Measurements from ENCODE around the gene EHD2.
"Not testable (repeated sequence)": the region's sequence is repeated elsewhere in the genome, so short reads cannot be mapped to it uniquely, and the experiment has no call there.

EHD2 gene

GRCh38 chr19:47711652-47712242 lies 1.5 kb upstream of the EHD2 start:
- FAIRE-seq (no peak), DNase-seq (ENCODE audit: low spot score) (no peak)

- DNase-seq (ENCODE audit: low spot score) (no peak), FAIRE-seq (no peak)
These were observed 1.1 kb downstream of the EHD2 start for GRCh38 chr19:47714339-47714738.

- not testable (repeated sequence) for FAIRE-seq
These were observed 1.6 kb downstream of the EHD2 start for GRCh38 chr19:47714855-47715254.

GRCh38 chr19:47716270-47716937 lies 3.2 kb downstream of the EHD2 start:
- FAIRE-seq (peak; percentile 84), DNase-seq (ENCODE audit: low spot score) (no peak)

More at GRCh38 chr19:47714855-47715254, 1.6 kb downstream of the EHD2 start:
- DNase-seq (ENCODE audit: low spot score) = not testable (repeated sequence)

GRCh38 chr19:47718415-47719046 lies 5.3 kb downstream of the EHD2 start:
- peak; percentile 27 for FAIRE-seq
- not testable (repeated sequence) for DNase-seq (ENCODE audit: low spot score)

- DNase-seq (ENCODE audit: low spot score) (peak; percentile 91), FAIRE-seq (peak; percentile 95)
These were observed 6.0 kb downstream of the EHD2 start for GRCh38 chr19:47719047-47719859.

- DNase-seq (ENCODE audit: low spot score) (no peak), FAIRE-seq (peak; percentile 35)
These were observed 7.6 kb downstream of the EHD2 start for GRCh38 chr19:47720669-47721422.

- FAIRE-seq (no peak), DNase-seq (ENCODE audit: low spot score) (no peak)
These were observed 10.3 kb downstream of the EHD2 start for GRCh38 chr19:47723581-47723940.

- DNase-seq (ENCODE audit: low spot score) = no peak
- FAIRE-seq = no peak
These were observed 12.7 kb downstream of the EHD2 start for GRCh38 chr19:47725759-47726401.

GRCh38 chr19:47726467-47726866 lies 13.2 kb downstream of the EHD2 start:
- FAIRE-seq (no peak), DNase-seq (ENCODE audit: low spot score) (no peak)

GRCh38 chr19:47728295-47728694 lies 15.1 kb downstream of the EHD2 start:
- not testable (repeated sequence) for FAIRE-seq; DNase-seq (ENCODE audit: low spot score)

- DNase-seq (ENCODE audit: low spot score) = peak; percentile 91
- FAIRE-seq = no peak
These were observed 16.2 kb downstream of the EHD2 start for GRCh38 chr19:47729468-47729798.

GRCh38 chr19:47729799-47730520 lies 16.7 kb downstream of the EHD2 start:
- DNase-seq (ENCODE audit: low spot score) (peak; percentile 90), FAIRE-seq (no peak)

GRCh38 chr19:47730521-47730889 lies 17.3 kb downstream of the EHD2 start:
- no peak for FAIRE-seq
- DNase-seq (ENCODE audit: low spot score) = no peak

GRCh38 chr19:47730910-47731309 lies 17.7 kb downstream of the EHD2 start:
- DNase-seq (ENCODE audit: low spot score) = no peak
- FAIRE-seq = no peak

GRCh38 chr19:47735131-47735530 lies 21.9 kb downstream of the EHD2 start:
- DNase-seq (ENCODE audit: low spot score) (no peak), FAIRE-seq (no peak)

- no peak for FAIRE-seq
These were observed 27.8 kb downstream of the EHD2 start for GRCh38 chr19:47740866-47741519.

GRCh38 chr19:47741544-47742140 lies 28.4 kb downstream of the EHD2 start:
- FAIRE-seq = no peak
- no peak for DNase-seq (ENCODE audit: low spot score)

More at GRCh38 chr19:47740866-47741519, 27.8 kb downstream of the EHD2 start:
- DNase-seq (ENCODE audit: low spot score) = no peak

- no peak for FAIRE-seq
These were observed 29.4 kb downstream of the EHD2 start for GRCh38 chr19:47742634-47743033.

More at GRCh38 chr19:47742634-47743033, 29.4 kb downstream of the EHD2 start:
- peak; percentile 17 for DNase-seq (ENCODE audit: low spot score)

All from urothelium cell line (cell line).